PC-9 (cell line): Measurements from ENCODE around the gene C14orf119. TPM values are rescaled to one million over a fixed set of nuclear protein-coding genes. Genes with fewer than 3 reads are reported as not detected.
A peak's percentile ranks its signal among the peaks of the same experiment; 100 is the strongest.

Source experiments
- BruUV-seq: library from RNA; stranded (reverse); fragments of 400-500 nt; replicated peaks from 2 replicates; lab custom pipeline; 2021; lab: Mats Ljungman, UMichigan
- CTCF ChIA-PET: fragments of 300-600 bp; sonication (Branson Sonifier 250); formaldehyde crosslinking; loops from one replicate; lab custom pipeline; 2022; ENCODE audit warnings: antibody characterized with exemption; lab: Charles Lee
- POLR2A ChIA-PET: fragments of 300-600 bp; sonication (Branson Sonifier 250); formaldehyde crosslinking; loops from one replicate; lab custom pipeline; 2022; ENCODE audit warnings: antibody characterized with exemption; ENCODE audit not compliant: unreplicated experiment; lab: Charles Lee
- DNase-seq, 2 experiments: peaks; one replicate each; pipeline versions ENCODE4 v3.0.0 to v3.0.0-alpha.2; 2015 to 2022; ENCODE audit warnings: mixed read lengths in 1 of 2
- H2AFZ ChIP-seq: fragments of 200-600 bp; sonication (generic); 2 replicates; pipeline ENCODE4 v1.8.1; 2017; ENCODE audit warnings: antibody characterized with exemption
- H3F3A ChIP-seq: fragments of 200-600 bp; sonication (generic); 2 replicates; pipeline ENCODE4 v1.8.1; 2017; ENCODE audit warnings: antibody characterized with exemption, mild to moderate bottlenecking, low read depth; ENCODE audit not compliant: insufficient read depth
- H3K27ac ChIP-seq: fragments of 200-600 bp; sonication (generic); 2 replicates; pipeline ENCODE4 v1.6.1; 2016; ENCODE audit warnings: mixed run types
- H3K27me3 ChIP-seq: fragments of 200-600 bp; sonication (generic); 2 replicates; pipeline ENCODE4 v1.6.1; 2016; ENCODE audit warnings: low read depth, mixed run types; ENCODE audit not compliant: insufficient read depth
- H3K36me3 ChIP-seq: fragments of 200-600 bp; sonication (generic); 2 replicates; pipeline ENCODE4 v1.6.1; 2016; ENCODE audit warnings: low read depth, mixed run types
- H3K4me1 ChIP-seq: fragments of 200-600 bp; sonication (generic); replicated peaks from 2 replicates; pipeline ENCODE4 v1.6.1; 2016; ENCODE audit warnings: mixed run types; ENCODE audit not compliant: insufficient read depth
- H3K4me2 ChIP-seq: fragments of 200-600 bp; sonication (generic); 2 replicates; pipeline ENCODE4 v1.6.1; 2017; ENCODE audit warnings: mixed run types
- H3K4me3 ChIP-seq: fragments of 200-600 bp; sonication (generic); 2 replicates; pipeline ENCODE4 v1.6.1; 2016; ENCODE audit warnings: mixed run types
- H3K79me2 ChIP-seq: fragments of 200-600 bp; sonication (generic); 2 replicates; pipeline ENCODE4 v1.6.1; 2017; ENCODE audit warnings: low read depth, mixed run types
- H3K9me2 ChIP-seq: fragments of 200-600 bp; sonication (generic); 2 replicates; pipeline ENCODE4 v1.8.1; 2017; ENCODE audit warnings: mild to moderate bottlenecking; ENCODE audit not compliant: insufficient read depth
- H3K9me3 ChIP-seq: fragments of 200-600 bp; sonication (generic); 2 replicates; pipeline ENCODE4 v1.8.1; 2016; ENCODE audit warnings: low read depth; ENCODE audit not compliant: insufficient read depth
- H4K20me1 ChIP-seq: fragments of 200-600 bp; sonication (generic); 2 replicates; pipeline ENCODE4 v1.8.1; 2017; ENCODE audit not compliant: insufficient read depth
- CTCF ChIP-seq: fragments of 200-600 bp; sonication (generic); conservative IDR thresholded peaks from 2 replicates; pipeline ENCODE4 v1.6.1; 2017; ENCODE audit warnings: mixed run types, antibody characterized with exemption, mild to moderate bottlenecking, moderate library complexity
- EZH2 ChIP-seq: fragments of 200-600 bp; sonication (generic); IDR thresholded peaks from 2 replicates; pipeline ENCODE4 v1.8.0; 2017; ENCODE audit warnings: antibody characterized with exemption, low read depth
- intact Hi-C: fragments of 100-400 bp; cut with micrococcal nuclease; formaldehyde crosslinking; loops from one replicate; pipeline ENCODE4 v1.10.0; 2022; ENCODE audit not compliant: unreplicated experiment
- total RNA-seq: library from RNA; stranded (reverse); gene quantifications from 2 replicates; pipeline ENCODE4 v1.2.3, GENCODE V29; 2021

C14orf119 gene
- total RNA-seq, 1 experiment from 2014 or later: 46.5 TPM

- BruUV-seq: no TSS peak
- H3K4me1 ChIP-seq: peaks cover 33% of the 10 kb centered on the region
- no peak overlapping the region for H2AFZ ChIP-seq
- H3K36me3 ChIP-seq: peaks cover 27% of the 10 kb centered on the region; the same call in 1 of the 2 replicates
- H3K79me2 ChIP-seq: peaks cover 45% of the 10 kb centered on the region
- H3K27ac ChIP-seq: no peak overlapping the region
- peak overlapping the region; percentile 38; the same call in 1 of the 2 replicates for H3K4me2 ChIP-seq
- H3F3A ChIP-seq: peaks cover 52% of the 10 kb centered on the region
- H4K20me1 ChIP-seq: peaks cover 10% of the 10 kb centered on the region
- no peaks in the 10 kb centered on the region for H3K9me3 ChIP-seq
- POLR2A ChIA-PET: interaction anchor here (0.5 kb wide), 2 partner anchors 26 to 40 kb away, joined by 4 to 31 read pairs; partner anchors contain the start of genes ACIN1 and C14orf119
- H3K4me3 ChIP-seq: no peak overlapping the region
- no peaks in the 10 kb centered on the region for H3K9me2 ChIP-seq
- intact Hi-C loops: loop anchor here (2.0 kb wide), 1 partner anchor 40 kb away; no protein-coding TSS in a partner anchor
- CTCF ChIA-PET: interaction anchor here (0.5 to 1.5 kb wide), 25 partner anchors 9 to 886 kb away, joined by 3 to 15 read pairs (median 4); partner anchors contain the start of genes ACIN1, C14orf119, DAD1 and PABPN1
- no peaks in the 10 kb centered on the region for H3K27me3 ChIP-seq
- TF ChIP-seq EZH2 (no peak), CTCF (peak; percentile 90)
- peak; percentile 72 to 77 for DNase-seq
Observed at GRCh38 chr14:23068789-23069412, 26.4 kb upstream of the C14orf119 start.

GRCh38 chr14:23069413-23069806, 25.9 kb upstream of the C14orf119 start:
- H3K27me3 ChIP-seq: no peaks in the 10 kb centered on the region
- no peaks in the 10 kb centered on the region for H3K9me3 ChIP-seq
- H3K4me1 ChIP-seq: peaks cover 28% of the 10 kb centered on the region
- H4K20me1 ChIP-seq: peaks cover 10% of the 10 kb centered on the region
- H3K9me2 ChIP-seq: no peaks in the 10 kb centered on the region
- ChIA-PET POLR2A (interaction anchor here (0.5 kb wide), 1 partner anchor 26 kb away, joined by 4 read pairs; the partner anchor contains the start of genes ACIN1 and C14orf119), CTCF (interaction anchor here (0.5 to 1.5 kb wide), 15 partner anchors 8 to 596 kb away, joined by 3 to 15 read pairs (median 4); partner anchors contain the start of genes ACIN1, C14orf119 and DAD1)
- H3K36me3 ChIP-seq: peaks cover 27% of the 10 kb centered on the region; the same call in 1 of the 2 replicates
- TF ChIP-seq EZH2: no peak
- TF ChIP-seq CTCF: no peak
- intact Hi-C loops: loop anchor here (2.0 kb wide), 1 partner anchor 39 kb away; no protein-coding TSS in a partner anchor
- H3K79me2 ChIP-seq: peaks cover 45% of the 10 kb centered on the region
- peaks cover 46% of the 10 kb centered on the region for H3F3A ChIP-seq
- DNase-seq: no peak
- H3K27ac ChIP-seq: no peak overlapping the region
- H2AFZ ChIP-seq: no peak overlapping the region
- BruUV-seq: no TSS peak
- H3K4me3 ChIP-seq: no peak overlapping the region
- H3K4me2 ChIP-seq: no peak overlapping the region

GRCh38 chr14:23070262-23071129, 24.8 kb upstream of the C14orf119 start:
- H3K4me1 ChIP-seq: peaks cover 27% of the 10 kb centered on the region
- H3K4me2 ChIP-seq: peak overlapping the region; percentile 98
- DNase-seq: no peak
- H3K27ac ChIP-seq: peak overlapping the region; percentile 73
- no peaks in the 10 kb centered on the region for H3K27me3 ChIP-seq
- H4K20me1 ChIP-seq: peaks cover 10% of the 10 kb centered on the region
- CTCF ChIA-PET: interaction anchor here (0.6 to 1.4 kb wide), 5 partner anchors 8 to 289 kb away, joined by 3 to 11 read pairs (median 6); no protein-coding TSS in a partner anchor
- H3K9me2 ChIP-seq: no peaks in the 10 kb centered on the region
- peaks cover 53% of the 10 kb centered on the region for H3K79me2 ChIP-seq
- TF ChIP-seq CTCF (no peak), EZH2 (no peak)
- no TSS peak for BruUV-seq
- peaks cover 36% of the 10 kb centered on the region for H3F3A ChIP-seq
- no peaks in the 10 kb centered on the region for H3K9me3 ChIP-seq
- H3K36me3 ChIP-seq: peaks cover 20% of the 10 kb centered on the region; the same call in 1 of the 2 replicates
- peak overlapping the region; percentile 83 for H3K4me3 ChIP-seq
- POLR2A ChIA-PET: interaction anchor here (0.7 kb wide), 1 partner anchor 45 kb away, joined by 4 read pairs; no protein-coding TSS in a partner anchor
- no peak overlapping the region for H2AFZ ChIP-seq
- intact Hi-C loops: loop anchor here (10.0 kb wide), 1 partner anchor 234 kb away; the partner anchor contains the start of genes BCL2L2 and PPP1R3E
